AG09309 (cell line): Measurements from ENCODE around the gene MCRIP2.
A peak's percentile ranks its signal among the peaks of the same experiment; 100 is the strongest.

Experiments used
- DNase-seq: peaks from one replicate; pipeline ENCODE4 v3.0.0-alpha.2; 2010; ENCODE audit warnings: low read depth
- H3K4me3 ChIP-seq: 2 replicates; pipeline ENCODE4 v1.5.1; 2011; ENCODE audit warnings: mild to moderate bottlenecking, low read depth, low read length, moderate library complexity; ENCODE audit not compliant: control insufficient read depth
- CTCF ChIP-seq: IDR thresholded peaks from 2 replicates; pipeline ENCODE4 v1.5.1; 2011; ENCODE audit warnings: mild to moderate bottlenecking, low read depth, low read length, inconsistent platforms; ENCODE audit not compliant: insufficient read depth, control insufficient read depth; ENCODE audit errors: missing control alignments

Gene MCRIP2, protein sequence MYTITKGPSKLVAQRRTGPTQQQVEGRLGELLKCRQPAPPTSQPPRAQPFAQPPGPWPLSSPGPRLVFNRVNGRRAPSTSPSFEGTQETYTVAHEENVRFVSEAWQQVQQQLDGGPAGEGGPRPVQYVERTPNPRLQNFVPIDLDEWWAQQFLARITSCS

DNA sequence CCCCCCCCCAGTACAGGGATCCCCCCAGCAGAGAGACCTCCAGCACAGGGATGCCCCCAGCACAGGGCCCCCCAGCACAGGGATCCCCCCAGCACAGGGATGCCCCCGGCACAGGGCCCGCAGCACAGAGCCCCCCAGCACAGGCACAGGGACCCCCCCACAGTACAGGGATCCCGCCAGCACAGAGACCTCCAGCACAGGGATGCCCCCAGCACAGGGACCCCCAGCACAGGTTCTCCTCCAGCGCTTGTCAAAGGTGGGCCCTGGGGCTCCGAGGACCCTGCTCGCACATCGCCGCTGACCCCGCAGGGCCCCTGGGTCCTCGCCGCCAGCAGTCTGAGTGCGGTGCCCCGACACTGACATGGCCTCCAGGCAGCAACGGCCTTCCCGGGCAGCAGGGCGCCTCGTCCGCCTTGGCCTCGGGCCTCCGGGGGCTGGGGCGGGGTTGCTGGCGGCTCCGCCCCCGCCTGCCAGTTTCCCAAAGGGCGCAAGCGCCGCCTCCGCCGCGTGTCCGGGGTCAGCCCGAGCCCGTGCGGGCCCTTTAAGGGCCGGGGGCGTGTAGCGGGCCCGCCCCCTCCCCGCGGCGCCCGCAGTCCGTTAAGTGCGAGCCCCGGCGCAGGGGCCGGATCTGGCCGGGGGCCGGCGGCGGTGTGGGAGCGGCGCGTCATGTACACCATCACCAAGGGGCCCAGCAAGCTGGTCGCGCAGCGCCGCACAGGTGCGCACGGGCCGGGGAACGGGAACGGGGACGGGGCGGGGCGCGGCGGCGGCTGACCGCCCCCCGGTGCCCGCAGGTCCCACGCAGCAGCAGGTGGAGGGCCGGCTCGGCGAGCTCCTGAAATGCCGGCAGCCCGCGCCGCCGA lies at the start of gene MCRIP2:
Gene MCRIP2 (plus strand): TSS at position 503 of the 863 bp plus-strand sequence. CDS start 164 bp downstream, at position 667.
- no peak for TF ChIP-seq CTCF
- DNase-seq, result no peak
- peak within 1 kb of the TSS; percentile 84 for H3K4me3 ChIP-seq

- H3K4me3 ChIP-seq, result no peak overlapping the region
- no peak for TF ChIP-seq CTCF
- DNase-seq, result no peak
Measured at GRCh38 chr16:591892-592517, 49.6 kb upstream of the MCRIP2 start.

- H3K4me3 ChIP-seq, result no peak overlapping the region
Measured at GRCh38 chr16:592518-593306, 48.9 kb upstream of the MCRIP2 start.

GRCh38 chr16:593406-593805 lies 48.2 kb upstream of the MCRIP2 start:
- H3K4me3 ChIP-seq, result no peak overlapping the region
- no peak for DNase-seq
- TF ChIP-seq CTCF, result no peak

More at GRCh38 chr16:592518-593306, 48.9 kb upstream of the MCRIP2 start:
- no peak for TF ChIP-seq CTCF
- DNase-seq, result no peak

DNA sequence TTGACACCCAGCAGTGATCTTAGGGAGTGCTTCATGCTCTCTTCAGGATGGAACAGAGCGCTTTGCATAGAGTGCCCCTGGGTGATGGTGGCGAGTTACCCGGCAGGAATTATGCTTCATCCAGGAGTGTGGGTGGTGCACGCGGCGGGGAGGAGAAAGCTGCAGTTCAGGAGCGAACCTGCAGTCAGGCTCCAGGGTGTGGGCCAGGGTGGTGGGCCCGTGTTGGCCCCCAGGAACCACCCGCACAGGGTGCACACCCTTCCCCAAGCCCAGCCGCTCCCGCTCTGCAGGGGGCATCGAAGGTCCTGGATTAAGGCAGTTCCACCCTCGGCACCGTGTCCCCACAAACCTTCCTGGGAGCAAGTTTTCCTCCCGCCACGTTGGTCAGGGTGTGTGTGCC lies 47.8 kb upstream of the MCRIP2 start:
- no peak overlapping the region for H3K4me3 ChIP-seq
- no peak for DNase-seq
- TF ChIP-seq CTCF, result no peak

GRCh38 chr16:595094-595528 lies 46.5 kb upstream of the MCRIP2 start:
- TF ChIP-seq CTCF, result no peak
- no peak for DNase-seq
- no peak overlapping the region for H3K4me3 ChIP-seq
